ENCODE results near the gene WWTR1. TPM values are rescaled to one million over a fixed set of nuclear protein-coding genes. Genes with fewer than 3 reads are reported as not detected.
A peak's percentile ranks its signal among the peaks of the same experiment; 100 is the strongest.

WWTR1 gene
- total RNA-seq, 6 experiments from 2014 or later: 10.6 to 19.7 (median 15.3) TPM

DNA sequence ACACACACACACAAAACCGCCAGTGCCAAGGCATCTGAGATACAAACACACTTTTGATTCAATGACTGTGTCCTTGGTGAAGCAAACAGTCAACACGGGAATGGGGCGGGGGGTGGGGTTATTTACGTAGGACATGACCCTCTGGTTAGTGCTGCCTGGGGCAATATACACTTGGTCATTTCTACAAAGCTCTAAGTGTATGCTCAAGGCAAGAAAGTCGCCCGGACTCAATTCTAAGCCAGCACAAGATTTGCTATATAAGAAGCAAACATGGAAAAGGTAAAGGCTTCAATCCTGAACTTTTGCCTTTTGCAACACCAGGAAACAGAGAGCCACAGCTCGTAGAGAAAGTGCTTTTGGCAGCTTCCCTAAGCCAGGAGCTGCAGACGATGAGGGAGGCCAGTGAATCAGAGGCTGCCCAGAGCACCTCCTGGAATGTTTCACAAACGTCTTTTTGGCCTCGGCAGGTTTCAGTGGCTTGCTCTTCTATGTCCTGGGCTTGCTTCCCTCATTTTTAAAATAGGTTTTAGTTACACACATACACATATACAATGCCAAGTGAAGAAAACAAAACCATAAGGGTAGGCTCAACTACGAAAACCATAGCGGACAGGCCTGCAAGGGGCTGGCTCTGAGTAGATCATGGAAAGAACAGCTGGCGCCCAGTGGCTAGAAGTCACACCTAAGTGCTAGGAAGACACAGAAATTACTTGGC lies 109.7 kb downstream of the WWTR1 start:
- Histone ChIP-seq H3K27ac (peak overlapping the region; percentile 15 to 71 (median 59)), H3K27me3 (no peaks in the 10 kb centered on the region), H3K4me3 (peak overlapping the region in 1 of 3 donors; percentile 6), H3K9me3 (no peaks in the 10 kb centered on the region), H3K4me1 (peaks cover 0 to 11% (median 3%) of the 10 kb centered on the region in 4 donors), H3K36me3 (no peaks in the 10 kb centered on the region)
- peak in 2 of 3 donors; percentile 47 to 66 for DNase-seq
- WGBS (ENCODE audit: insufficient coverage, low coverage, low lambda C conversion rate, missing lambda C conversion rate): 19% methylated on average over 11 of the region's 13 CpGs
- intact Hi-C loops (cut with DNase I): no loop called here
- peak; percentile 87 to 90 (median 90) for ATAC-seq
- TF ChIP-seq, protein P1, sequence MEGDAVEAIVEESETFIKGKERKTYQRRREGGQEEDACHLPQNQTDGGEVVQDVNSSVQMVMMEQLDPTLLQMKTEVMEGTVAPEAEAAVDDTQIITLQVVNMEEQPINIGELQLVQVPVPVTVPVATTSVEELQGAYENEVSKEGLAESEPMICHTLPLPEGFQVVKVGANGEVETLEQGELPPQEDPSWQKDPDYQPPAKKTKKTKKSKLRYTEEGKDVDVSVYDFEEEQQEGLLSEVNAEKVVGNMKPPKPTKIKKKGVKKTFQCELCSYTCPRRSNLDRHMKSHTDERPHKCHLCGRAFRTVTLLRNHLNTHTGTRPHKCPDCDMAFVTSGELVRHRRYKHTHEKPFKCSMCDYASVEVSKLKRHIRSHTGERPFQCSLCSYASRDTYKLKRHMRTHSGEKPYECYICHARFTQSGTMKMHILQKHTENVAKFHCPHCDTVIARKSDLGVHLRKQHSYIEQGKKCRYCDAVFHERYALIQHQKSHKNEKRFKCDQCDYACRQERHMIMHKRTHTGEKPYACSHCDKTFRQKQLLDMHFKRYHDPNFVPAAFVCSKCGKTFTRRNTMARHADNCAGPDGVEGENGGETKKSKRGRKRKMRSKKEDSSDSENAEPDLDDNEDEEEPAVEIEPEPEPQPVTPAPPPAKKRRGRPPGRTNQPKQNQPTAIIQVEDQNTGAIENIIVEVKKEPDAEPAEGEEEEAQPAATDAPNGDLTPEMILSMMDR (IDR thresholded peaks at IDR 0.05): no peak
- no peak for TF ChIP-seq POLR2A (IDR thresholded peaks at IDR 0.05)

DNA sequence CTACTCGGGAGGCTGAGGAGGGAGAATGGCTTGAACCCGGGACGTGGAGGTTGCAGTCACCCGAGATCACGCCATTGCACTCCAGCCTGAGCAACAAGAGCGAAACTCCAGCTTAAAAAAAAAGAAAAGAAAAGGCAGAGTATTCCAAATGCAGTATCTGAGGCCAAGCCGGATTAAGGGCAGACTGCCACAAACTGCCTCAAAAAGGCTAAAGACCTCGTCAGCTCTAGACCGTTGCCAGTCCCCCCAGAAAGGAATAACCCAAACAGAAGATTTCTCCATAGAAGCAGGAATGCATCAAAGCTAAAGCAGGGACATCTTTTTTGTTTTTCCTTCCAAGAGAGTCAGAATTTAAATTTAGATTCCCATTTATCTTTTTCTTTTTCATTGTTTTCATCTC lies 110.4 kb downstream of the WWTR1 start:
- Histone ChIP-seq H3K27ac (peak overlapping the region in 2 of 3 donors; percentile 59 to 71), H3K9me3 (no peaks in the 10 kb centered on the region), H3K4me1 (peaks cover 0 to 11% (median 3%) of the 10 kb centered on the region in 4 donors), H3K4me3 (peak overlapping the region in 2 of 3 donors; percentile 6 to 27), H3K27me3 (no peaks in the 10 kb centered on the region), H3K36me3 (no peaks in the 10 kb centered on the region)
- TF ChIP-seq, protein P1 (IDR thresholded peaks at IDR 0.05): no peak
- TF ChIP-seq POLR2A (IDR thresholded peaks at IDR 0.05): no peak
- 20% methylated on average over 9 of the region's 9 CpGs for WGBS (ENCODE audit: insufficient coverage, low coverage, low lambda C conversion rate, missing lambda C conversion rate)
- ATAC-seq (peak; percentile 57 to 83 (median 79)), DNase-seq (peak in 2 of 3 donors; percentile 68 to 82)
- intact Hi-C loops (cut with DNase I): no loop called here

DNA sequence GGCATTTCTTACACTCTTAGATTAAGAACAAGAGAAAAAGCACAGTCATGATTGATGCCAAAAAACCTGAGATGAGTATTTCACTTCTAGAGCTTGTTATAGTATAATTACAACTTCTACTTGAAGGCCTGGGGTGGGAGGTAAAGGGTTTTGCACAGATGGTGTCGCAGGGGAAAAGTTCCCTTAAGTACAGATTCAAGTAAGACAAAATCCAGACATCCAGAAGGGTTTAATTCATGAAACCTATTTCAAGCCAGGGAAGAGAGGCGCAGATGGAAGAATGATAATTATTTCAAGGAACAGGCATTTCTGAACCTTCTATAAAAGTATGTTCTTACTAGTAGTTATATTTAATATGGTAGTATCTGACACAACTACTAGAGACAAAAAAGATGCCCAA lies 112.8 kb downstream of the WWTR1 start:
- 93% methylated on average over 1 of the region's 2 CpGs for whole genome bisulfite sequencing (ENCODE audit: insufficient coverage, low coverage, low lambda C conversion rate, missing lambda C conversion rate)

DNA sequence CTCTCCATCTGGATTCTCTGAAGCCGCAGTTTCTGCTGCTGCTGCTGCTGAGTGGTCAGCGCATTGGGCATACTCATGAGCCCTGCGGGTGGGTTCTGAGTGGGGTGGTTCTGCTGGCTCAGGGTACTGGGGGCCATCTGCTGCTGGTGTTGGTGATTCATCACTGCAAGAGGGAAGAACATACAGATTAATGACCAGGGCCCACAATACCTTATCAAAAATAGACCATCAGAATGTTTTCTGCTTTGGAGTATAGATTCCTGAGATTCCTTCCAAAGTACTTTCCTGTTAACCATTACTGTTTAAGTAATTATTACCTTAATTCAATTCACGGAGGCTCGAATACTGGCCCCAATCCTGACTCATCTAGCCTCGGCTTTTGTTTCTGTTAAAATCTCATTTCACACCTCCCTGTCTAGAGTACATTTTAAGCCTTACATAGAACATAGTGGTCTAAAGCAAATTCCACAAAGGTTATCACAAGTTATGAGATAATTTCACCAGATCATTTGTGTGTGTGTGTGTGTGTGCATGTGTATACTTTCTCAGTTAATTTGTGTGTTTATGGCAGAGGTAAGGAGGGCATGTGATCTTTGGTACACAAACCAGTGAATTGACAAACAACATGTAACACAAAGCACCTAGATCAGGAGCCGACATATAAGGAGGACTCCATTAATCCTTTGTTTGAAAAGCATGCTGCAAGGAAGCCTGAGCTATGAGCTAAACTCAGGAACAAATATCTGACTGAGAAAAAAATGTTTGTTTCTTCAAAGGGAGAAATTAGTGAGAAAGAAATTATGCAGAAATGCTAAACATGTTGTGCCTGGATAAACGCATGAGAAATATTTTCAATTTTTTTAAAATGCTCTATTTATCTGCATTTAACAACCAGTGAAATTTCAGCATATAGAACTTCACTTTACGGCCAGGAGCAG lies 115.2 kb downstream of the WWTR1 start:
- no peaks in the 10 kb centered on the region for H3K36me3 ChIP-seq
- TF ChIP-seq POLR2A (IDR thresholded peaks at IDR 0.05): no peak
- TF ChIP-seq, protein P1 (IDR thresholded peaks at IDR 0.05): no peak
- H3K27me3 ChIP-seq: no peaks in the 10 kb centered on the region
- intact Hi-C loops (cut with DNase I): no loop called here
- H3K27ac ChIP-seq: no peak overlapping the region
- 58% methylated on average over 7 of the region's 9 CpGs for WGBS (ENCODE audit: insufficient coverage, low coverage, low lambda C conversion rate, missing lambda C conversion rate)
- H3K4me1 ChIP-seq: no peaks in the 10 kb centered on the region
- ATAC-seq: peak in 3 of 4 donors; percentile 11 to 36 (median 25)
- H3K9me3 ChIP-seq: no peaks in the 10 kb centered on the region
- no peak overlapping the region for H3K4me3 ChIP-seq
- no peak for DNase-seq

More for the DNA sequence above, 112.8 kb downstream of the WWTR1 start:
- ATAC-seq: no peak
- no peaks in the 10 kb centered on the region for H3K9me3 ChIP-seq
- no peak for DNase-seq
- no peaks in the 10 kb centered on the region for H3K27me3 ChIP-seq
- H3K36me3 ChIP-seq: no peaks in the 10 kb centered on the region
- no peak overlapping the region for H3K27ac ChIP-seq
- intact Hi-C loops (cut with DNase I): no loop called here
- H3K4me3 ChIP-seq: no peak overlapping the region
- peaks cover 0 to 11% (median 3%) of the 10 kb centered on the region in 4 donors for H3K4me1 ChIP-seq
- TF ChIP-seq, protein P1 (IDR thresholded peaks at IDR 0.05): no peak
- no peak for TF ChIP-seq POLR2A (IDR thresholded peaks at IDR 0.05)

Measured in right lobe of liver (tissue), 6 donors.